Vagina (tissue), 2 donors: ENCODE measurements around the gene SEC24C. TPM values are rescaled to one million over a fixed set of nuclear protein-coding genes. Genes with fewer than 3 reads are reported as not detected.

Experiments
- DNase-seq, 2 donors: peaks; one replicate each; pipeline ENCODE4 v3.0.0-alpha.2; 2017; ENCODE audit errors: extremely low spot score in 2 of 2
- H3K27ac ChIP-seq: fragments of 200-600 bp; sonication (generic); one replicate; pipeline ENCODE4 v1.5.1; 2019
- H3K27me3 ChIP-seq: fragments of 200-600 bp; sonication (generic); one replicate; pipeline ENCODE4 v1.5.1; 2019
- H3K36me3 ChIP-seq, 2 donors: fragments of 200-600 bp; sonication (generic); one replicate each; pipeline ENCODE4 v1.5.1; 2017 to 2019
- H3K4me1 ChIP-seq: fragments of 200-600 bp; sonication (generic); one replicate; pipeline ENCODE4 v1.5.1; 2019
- H3K4me3 ChIP-seq, 2 donors: fragments of 200-600 bp; sonication (generic); 1 replicate in 1 of 2; 2 replicates in 1 of 2; pipeline ENCODE4 v1.5.1; 2016 to 2019
- H3K9me3 ChIP-seq: fragments of 200-600 bp; sonication (generic); one replicate; pipeline ENCODE4 v1.5.1; 2019
- POLR2A ChIP-seq, 2 donors: fragments of 450-650 bp; IDR thresholded peaks; one replicate each; pipeline ENCODE4 v1.6.1; 2017; ENCODE audit warnings: antibody characterized with exemption in 2 of 2, mild to moderate bottlenecking in 2 of 2, moderate library complexity in 2 of 2
- POLR2AphosphoS5 ChIP-seq, 2 donors: sonication (generic); formaldehyde crosslinking; IDR thresholded peaks; one replicate each; pipeline ENCODE4 v1.9.0; 2017; ENCODE audit warnings: antibody characterized with exemption in 2 of 2, mild to moderate bottlenecking in 2 of 2, low read depth in 1 of 2; ENCODE audit not compliant: insufficient read depth in 1 of 2
- intact Hi-C: fragments of 100-400 bp; cut with DNase I; formaldehyde crosslinking; loops from one replicate; pipeline ENCODE4 v1.15.1; 2023
- total RNA-seq: library from RNA; depleted of rRNA; stranded (reverse); fragments of >200 nt; gene quantifications from one replicate; pipeline ENCODE4 v1.2.3, GENCODE V29; 2016
- TF ChIP-seq, protein P1 (sequence below), 3 experiments: fragments of 450-650 bp in 2 of 3; fragments of 200-600 bp in 1 of 3; sonication (generic) in 1 of 3; IDR thresholded peaks; one replicate each; pipeline ENCODE4 v1.5.1; 2017 to 2019; ENCODE audit warnings: antibody characterized with exemption in 3 of 3, mild to moderate bottlenecking in 2 of 3, moderate library complexity in 2 of 3

The SEC24C gene
- total RNA-seq, 1 donor from 2014 or later, result 47.9 TPM

DNA sequence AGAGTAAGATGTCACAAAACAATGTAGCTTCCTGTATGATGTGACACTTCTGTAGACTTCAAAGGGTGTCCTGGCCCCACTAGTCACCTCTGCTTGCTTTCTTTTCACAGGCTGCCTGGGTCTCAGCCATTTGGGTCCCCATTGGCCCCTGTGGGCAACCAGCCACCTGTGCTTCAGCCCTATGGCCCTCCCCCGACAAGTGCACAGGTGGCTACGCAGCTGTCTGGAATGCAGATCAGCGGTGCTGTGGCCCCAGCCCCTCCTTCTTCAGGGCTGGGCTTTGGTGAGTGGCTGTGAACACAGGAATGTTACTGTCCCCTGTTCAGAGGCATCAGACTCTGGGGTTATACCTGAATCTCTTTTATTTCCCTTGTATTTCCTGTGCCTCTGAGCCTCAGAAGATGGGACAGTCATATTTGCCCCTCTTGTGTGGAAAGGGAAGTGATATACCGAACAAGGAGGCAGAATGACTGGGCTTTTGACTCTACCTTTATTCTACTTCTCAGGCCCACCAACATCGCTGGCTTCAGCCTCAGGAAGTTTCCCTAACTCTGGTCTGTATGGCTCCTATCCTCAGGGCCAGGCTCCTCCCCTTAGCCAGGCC, 15.4 kb downstream of the SEC24C start:
- intact Hi-C loops, result no loop called here
- TF ChIP-seq POLR2AphosphoS5 (IDR thresholded peaks at IDR 0.05; ENCODE audit: insufficient read depth in 1 of 2, low read depth in 1 of 2), result no peak
- TF ChIP-seq, protein P1, sequence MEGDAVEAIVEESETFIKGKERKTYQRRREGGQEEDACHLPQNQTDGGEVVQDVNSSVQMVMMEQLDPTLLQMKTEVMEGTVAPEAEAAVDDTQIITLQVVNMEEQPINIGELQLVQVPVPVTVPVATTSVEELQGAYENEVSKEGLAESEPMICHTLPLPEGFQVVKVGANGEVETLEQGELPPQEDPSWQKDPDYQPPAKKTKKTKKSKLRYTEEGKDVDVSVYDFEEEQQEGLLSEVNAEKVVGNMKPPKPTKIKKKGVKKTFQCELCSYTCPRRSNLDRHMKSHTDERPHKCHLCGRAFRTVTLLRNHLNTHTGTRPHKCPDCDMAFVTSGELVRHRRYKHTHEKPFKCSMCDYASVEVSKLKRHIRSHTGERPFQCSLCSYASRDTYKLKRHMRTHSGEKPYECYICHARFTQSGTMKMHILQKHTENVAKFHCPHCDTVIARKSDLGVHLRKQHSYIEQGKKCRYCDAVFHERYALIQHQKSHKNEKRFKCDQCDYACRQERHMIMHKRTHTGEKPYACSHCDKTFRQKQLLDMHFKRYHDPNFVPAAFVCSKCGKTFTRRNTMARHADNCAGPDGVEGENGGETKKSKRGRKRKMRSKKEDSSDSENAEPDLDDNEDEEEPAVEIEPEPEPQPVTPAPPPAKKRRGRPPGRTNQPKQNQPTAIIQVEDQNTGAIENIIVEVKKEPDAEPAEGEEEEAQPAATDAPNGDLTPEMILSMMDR (IDR thresholded peaks at IDR 0.05), result no peak
- TF ChIP-seq POLR2A (IDR thresholded peaks at IDR 0.05), result no peak
- DNase-seq, result no peak
- Histone ChIP-seq H3K4me3 (no peak overlapping the region), H3K27me3 (no peaks in the 10 kb centered on the region), H3K27ac (no peak overlapping the region), H3K9me3 (no peaks in the 10 kb centered on the region), H3K36me3 (peaks cover 0 to 61% of the 10 kb centered on the region in 2 donors), H3K4me1 (no peaks in the 10 kb centered on the region)

DNA sequence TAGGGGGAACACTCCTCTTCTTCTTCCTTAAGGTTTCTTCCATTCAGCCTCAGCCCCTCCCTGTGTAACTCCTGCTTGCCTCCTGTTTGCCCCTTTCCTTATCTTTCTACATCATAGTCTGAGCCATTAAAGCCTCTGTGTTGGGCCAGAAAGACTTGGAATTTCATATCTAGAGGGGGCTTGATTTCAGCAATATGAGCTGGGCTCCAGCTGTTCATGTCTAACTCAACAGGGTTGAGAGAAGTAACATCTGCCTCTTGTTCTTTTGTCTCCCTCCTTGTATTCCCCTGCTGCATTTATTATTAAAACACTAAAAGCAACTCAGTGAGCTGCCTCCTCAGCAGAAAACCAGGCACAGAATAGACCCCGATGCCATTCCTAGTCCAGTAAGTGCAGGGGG, 17.6 kb downstream of the SEC24C start:
- H3K27ac ChIP-seq, result no peak overlapping the region
- no peaks in the 10 kb centered on the region for H3K4me1 ChIP-seq
- DNase-seq, result no peak
- H3K4me3 ChIP-seq, result no peak overlapping the region
- no peaks in the 10 kb centered on the region for H3K9me3 ChIP-seq
- H3K36me3 ChIP-seq, result peaks cover 0 to 78% of the 10 kb centered on the region in 2 donors
- TF ChIP-seq, protein P1 (IDR thresholded peaks at IDR 0.05), result no peak
- TF ChIP-seq POLR2A (IDR thresholded peaks at IDR 0.05) (no peak), POLR2AphosphoS5 (IDR thresholded peaks at IDR 0.05; ENCODE audit: insufficient read depth in 1 of 2, low read depth in 1 of 2) (no peak)
- no peaks in the 10 kb centered on the region for H3K27me3 ChIP-seq
- intact Hi-C loops, result no loop called here

DNA sequence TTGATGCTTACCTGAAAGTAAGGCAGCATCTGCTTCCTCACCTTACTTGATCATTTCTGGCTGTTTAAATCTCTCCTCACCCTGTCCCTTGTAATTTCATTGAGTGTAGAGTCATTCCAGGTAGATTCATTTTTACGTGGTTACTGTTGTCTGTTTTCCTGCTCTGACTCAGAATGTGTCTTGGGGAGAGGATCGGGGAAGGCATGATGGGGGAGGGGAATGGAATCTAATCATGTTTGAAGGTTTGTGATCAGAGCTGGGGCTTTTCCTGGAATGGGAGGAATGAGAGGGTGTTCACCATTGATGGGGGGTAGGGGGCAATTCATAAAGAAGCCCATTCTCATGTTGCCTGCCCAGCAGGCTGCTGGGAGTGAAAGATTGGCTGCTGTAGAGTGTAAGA, 18.7 kb downstream of the SEC24C start:
- TF ChIP-seq POLR2A (IDR thresholded peaks at IDR 0.05), result no peak
- TF ChIP-seq, protein P1 (IDR thresholded peaks at IDR 0.05), result no peak
- no peak for TF ChIP-seq POLR2AphosphoS5 (IDR thresholded peaks at IDR 0.05; ENCODE audit: insufficient read depth in 1 of 2, low read depth in 1 of 2)
- Histone ChIP-seq H3K4me3 (no peak overlapping the region), H3K36me3 (peaks cover 0 to 89% of the 10 kb centered on the region in 2 donors), H3K27me3 (no peaks in the 10 kb centered on the region), H3K9me3 (no peaks in the 10 kb centered on the region), H3K4me1 (no peaks in the 10 kb centered on the region), H3K27ac (no peak overlapping the region)
- DNase-seq, result no peak
- intact Hi-C loops, result no loop called here

DNA sequence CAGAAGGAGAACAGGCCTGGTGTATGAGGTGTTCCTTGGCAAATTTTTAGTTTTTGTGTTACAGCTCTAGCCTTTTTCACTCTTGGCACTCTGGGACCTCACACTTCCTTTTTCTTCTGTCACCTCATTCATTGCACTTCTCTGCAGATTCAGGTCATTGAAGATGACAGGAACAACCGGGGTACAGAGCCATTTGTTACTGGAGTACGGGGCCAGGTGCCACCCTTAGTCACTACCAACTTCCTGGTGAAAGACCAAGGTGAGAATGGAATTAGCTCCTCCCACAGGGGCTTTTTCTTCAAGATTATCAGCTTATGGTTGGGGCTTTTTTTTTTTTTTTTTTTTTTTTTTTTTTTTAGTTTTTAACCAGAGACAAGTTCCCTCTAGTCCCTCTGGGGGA, 19.2 kb downstream of the SEC24C start:
- Histone ChIP-seq H3K27ac (no peak overlapping the region), H3K36me3 (peaks cover 0 to 94% of the 10 kb centered on the region in 2 donors), H3K9me3 (no peaks in the 10 kb centered on the region), H3K27me3 (no peaks in the 10 kb centered on the region), H3K4me3 (no peak overlapping the region), H3K4me1 (no peaks in the 10 kb centered on the region)
- no peak for DNase-seq
- intact Hi-C loops, result no loop called here
- TF ChIP-seq POLR2AphosphoS5 (IDR thresholded peaks at IDR 0.05; ENCODE audit: insufficient read depth in 1 of 2, low read depth in 1 of 2) (no peak), POLR2A (IDR thresholded peaks at IDR 0.05) (no peak)
- TF ChIP-seq, protein P1 (IDR thresholded peaks at IDR 0.05), result no peak

DNA sequence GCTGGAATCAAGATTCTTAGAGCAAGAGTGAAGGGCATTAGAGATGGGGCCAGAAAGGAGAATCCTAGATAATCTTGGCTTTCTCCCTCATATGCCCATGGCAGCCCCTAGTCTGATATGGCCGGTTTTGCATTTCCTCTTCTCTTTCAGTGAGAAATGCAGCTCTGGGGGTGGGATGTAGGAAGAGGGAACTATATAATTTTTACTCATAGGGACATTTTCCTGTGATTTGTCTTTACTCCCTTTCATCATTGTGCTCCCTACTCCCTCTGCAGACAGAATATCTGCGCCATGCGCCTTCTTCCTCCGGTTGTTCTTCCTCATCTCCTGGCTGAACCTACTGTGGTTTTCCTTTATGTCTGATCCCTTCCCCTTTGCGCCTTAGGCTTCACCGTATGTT, 20.9 kb downstream of the SEC24C start:
- intact Hi-C loops, result no loop called here
- DNase-seq, result no peak
- Histone ChIP-seq H3K4me1 (no peaks in the 10 kb centered on the region), H3K27me3 (no peaks in the 10 kb centered on the region), H3K27ac (no peak overlapping the region), H3K4me3 (no peak overlapping the region), H3K9me3 (no peaks in the 10 kb centered on the region), H3K36me3 (peaks cover 0 to 99% of the 10 kb centered on the region in 2 donors)
- TF ChIP-seq, protein P1 (IDR thresholded peaks at IDR 0.05), result no peak
- TF ChIP-seq POLR2AphosphoS5 (IDR thresholded peaks at IDR 0.05; ENCODE audit: insufficient read depth in 1 of 2, low read depth in 1 of 2) (no peak), POLR2A (IDR thresholded peaks at IDR 0.05) (no peak)
